T-cell (primary cell): ENCODE results near the gene KIF11. TPM values are rescaled to one million over a fixed set of nuclear protein-coding genes. Genes with fewer than 3 reads are reported as not detected.

ENCODE experiments used
- ATAC-seq, 4 experiments: fragments of 200-7000 bp in 3 of 4; fragments of 150-1000 bp in 1 of 4; cut with Tn5 transposase; replicated peaks in 1 of 4; 1 replicate in 3 of 4; 2 replicates in 1 of 4; pipeline ENCODE4 v1.10.0; 2021; ENCODE audit warnings: moderate library complexity in 3 of 4, mild to moderate bottlenecking in 2 of 4, moderate number of reproducible peaks in 1 of 4
- CTCF ChIA-PET, 2 donors: fragments of 300-600 bp; sonication (Branson Sonifier 250); formaldehyde crosslinking; loops; one replicate each; lab custom pipeline; 2022; ENCODE audit warnings: antibody characterized with exemption in 2 of 2; lab: Charles Lee
- POLR2A ChIA-PET, 2 donors: fragments of 300-600 bp; sonication (Branson Sonifier 250); formaldehyde crosslinking; loops; one replicate each; lab custom pipeline; 2022; ENCODE audit warnings: antibody characterized with exemption in 2 of 2; lab: Charles Lee
- DNase-seq, 35 experiments: peaks; one replicate each; pipeline versions ENCODE4 v3.0.0 to v3.0.0-alpha.2; 2013 to 2023
- H3K27ac ChIP-seq: one replicate; pipeline ENCODE4 v1.5.1; 2013; ENCODE audit warnings: low read length
- H3K27me3 ChIP-seq, 2 experiments: replicated peaks in 1 of 2; 1 replicate in 1 of 2; 2 replicates in 1 of 2; pipeline versions ENCODE4 v1.6.1 to v1.7.0; 2013; ENCODE audit warnings: low read length in 1 of 2, mixed read lengths in 1 of 2; ENCODE audit not compliant: control insufficient read depth in 2 of 2, insufficient read depth in 2 of 2; ENCODE audit errors: extremely low read depth in 1 of 2
- H3K36me3 ChIP-seq, 2 donors: 1 replicate in 1 of 2; 2 replicates in 1 of 2; pipeline versions ENCODE4 v1.6.1 to v1.7.0; 2013; ENCODE audit warnings: low read length in 1 of 2; ENCODE audit not compliant: control insufficient read depth in 2 of 2, insufficient read depth in 1 of 2; ENCODE audit errors: extremely low read depth in 1 of 2
- H3K4me1 ChIP-seq, 2 experiments: 1 replicate in 1 of 2; 2 replicates in 1 of 2; pipeline versions ENCODE4 v1.6.1 to v1.7.0; 2013; ENCODE audit warnings: low read length in 2 of 2, mixed read lengths in 1 of 2; ENCODE audit not compliant: insufficient read depth in 2 of 2, control insufficient read depth in 1 of 2; ENCODE audit errors: extremely low read depth in 1 of 2
- H3K4me3 ChIP-seq, 2 donors: 1 replicate in 1 of 2; 2 replicates in 1 of 2; pipeline versions ENCODE4 v1.5.1 to v1.7.0; 2013; ENCODE audit warnings: mild to moderate bottlenecking in 2 of 2, low read length in 1 of 2, moderate library complexity in 1 of 2; ENCODE audit not compliant: control insufficient read depth in 1 of 2; ENCODE audit errors: extremely low read depth in 1 of 2
- H3K9me3 ChIP-seq: 2 replicates; pipeline ENCODE4 v1.7.0; 2013
- H3K27ac Mint-ChIP-seq, 2 donors: one replicate each; pipeline ENCODE4 v1.8.0; 2020 to 2021; ENCODE audit warnings: mild to moderate bottlenecking in 2 of 2, mixed read lengths in 2 of 2
- H3K27me3 Mint-ChIP-seq, 2 donors: one replicate each; pipeline ENCODE4 v1.8.0; 2021 to 2022; ENCODE audit warnings: mixed read lengths in 2 of 2
- H3K36me3 Mint-ChIP-seq: one replicate; pipeline ENCODE4 v1.8.0; 2021; ENCODE audit warnings: mixed read lengths
- H3K4me1 Mint-ChIP-seq, 3 donors: one replicate each; pipeline ENCODE4 v1.8.0; 2020 to 2022; ENCODE audit warnings: mixed read lengths in 3 of 3, mild to moderate bottlenecking in 1 of 3
- H3K4me3 Mint-ChIP-seq, 3 donors: one replicate each; pipeline ENCODE4 v1.8.0; 2020 to 2022; ENCODE audit warnings: mild to moderate bottlenecking in 3 of 3, mixed read lengths in 3 of 3, moderate library complexity in 3 of 3
- H3K9me3 Mint-ChIP-seq, 3 donors: one replicate each; pipeline ENCODE4 v1.8.0; 2020 to 2022; ENCODE audit warnings: mixed read lengths in 3 of 3
- WGBS: methylation state at CpG from one replicate; pipeline ENCODE4 v1.1.5; 2013; ENCODE audit warnings: missing lambda C conversion rate; ENCODE audit not compliant: insufficient coverage; 5-methylcytosine and 5-hydroxymethylcytosine counted together
- total RNA-seq, 35 experiments: library from RNA in 6 of 35; stranded (reverse) in 6 of 35; fragments of 120-200 nt in 1 of 35; gene quantifications; one replicate each; pipeline versions ENCODE4 v1.2.1 to v1.2.4 and lab custom pipeline; 2013 to 2026

KIF11 gene
- total RNA-seq, 5 donors from 2014 or later (not counting 1 experiment from before 2014, with no cell fraction given) = 1.2 to 2.0 (median 1.6) TPM

- H3K4me1 Mint-ChIP-seq = peaks cover 19 to 32% (median 25%) of the 10 kb centered on the region in 3 donors
- POLR2A ChIA-PET = interaction anchor here in 1 of 2 donors (0.6 kb wide), 1 partner anchor 15 kb away, joined by 4 read pairs; no protein-coding TSS in a partner anchor
- no CpG with 5 or more reads among the region's 4 CpGs for WGBS
- Histone ChIP-seq H3K4me1 (peaks cover 11 to 22% of the 10 kb centered on the region in 2 experiments), H3K27ac (no peak overlapping the region), H3K9me3 (no peaks in the 10 kb centered on the region), H3K27me3 (peaks cover 0 to 41% of the 10 kb centered on the region in 2 experiments), H3K4me3 (no peak overlapping the region), H3K36me3 (no peaks in the 10 kb centered on the region)
- no peaks in the 10 kb centered on the region for H3K36me3 Mint-ChIP-seq
- H3K27me3 Mint-ChIP-seq = peaks cover 42 to 53% of the 10 kb centered on the region in 2 donors
- no peaks in the 10 kb centered on the region for H3K9me3 Mint-ChIP-seq
- ATAC-seq (no peak), DNase-seq (no peak)
- CTCF ChIA-PET = interaction anchor here (0.6 to 0.7 kb wide), 2 partner anchors 13 to 48 kb away, joined by 3 to 4 read pairs; partner anchors contain the start of gene HHEX (in 1 of the 2)
- no peak overlapping the region for H3K27ac Mint-ChIP-seq
- H3K4me3 Mint-ChIP-seq = no peak overlapping the region
These were observed 109.5 kb downstream of the KIF11 start for GRCh38 chr10:92702301-92702916.

Other genes starting within 250 kb of the KIF11 start
- gene IDE, start 19.0 kb upstream of the KIF11 start, total RNA-seq = 10 to 100 TPM; 24.7 to 31.8 (median 27.2) TPM
- gene HHEX, start 96.8 kb downstream of the KIF11 start, total RNA-seq = 1 to 10 TPM; 1.3 to 5.8 (median 3.6) TPM